ENCODE measurements around the gene KDM4D.

The KDM4D gene

GRCh38 chr11:94960488-94960887 lies 13.0 kb upstream of the KDM4D start:
- Histone ChIP-seq H3K36me3 (ENCODE audit: control insufficient read depth, insufficient read depth, low read length, severe bottlenecking) (peaks cover 61% of the 10 kb centered on the region), H3K27me3 (replicated peaks; ENCODE audit: control insufficient read depth, insufficient read depth, low read length) (no peaks in the 10 kb centered on the region), H3K9ac (ENCODE audit: low read length) (no peak overlapping the region), H3K4me1 (ENCODE audit: control insufficient read depth, insufficient read depth, low read length) (peaks cover 13% of the 10 kb centered on the region), H3K9me3 (ENCODE audit: control insufficient read depth, low read length) (no peaks in the 10 kb centered on the region), H3K4me3 (ENCODE audit: low read length) (no peak overlapping the region)
- no peak for DNase-seq (ENCODE audit: low read depth)

GRCh38 chr11:94961255-94961654 lies 12.3 kb upstream of the KDM4D start:
- H3K9ac ChIP-seq (ENCODE audit: low read length) = no peak overlapping the region
- H3K36me3 ChIP-seq (ENCODE audit: control insufficient read depth, insufficient read depth, low read length, severe bottlenecking) = peaks cover 69% of the 10 kb centered on the region

GRCh38 chr11:94964934-94965333 lies 8.6 kb upstream of the KDM4D start:
- Histone ChIP-seq H3K27me3 (replicated peaks; ENCODE audit: control insufficient read depth, insufficient read depth, low read length) (no peaks in the 10 kb centered on the region), H3K4me3 (ENCODE audit: low read length) (no peak overlapping the region), H3K9me3 (ENCODE audit: control insufficient read depth, low read length) (no peaks in the 10 kb centered on the region), H3K4me1 (ENCODE audit: control insufficient read depth, insufficient read depth, low read length) (peaks cover 10% of the 10 kb centered on the region), H3K9ac (ENCODE audit: low read length) (no peak overlapping the region), H3K36me3 (ENCODE audit: control insufficient read depth, insufficient read depth, low read length, severe bottlenecking) (peaks cover 95% of the 10 kb centered on the region)
- DNase-seq (ENCODE audit: low read depth) = no peak

More at GRCh38 chr11:94961255-94961654, 12.3 kb upstream of the KDM4D start:
- DNase-seq (ENCODE audit: low read depth) = no peak
- peaks cover 13% of the 10 kb centered on the region for H3K4me1 ChIP-seq (ENCODE audit: control insufficient read depth, insufficient read depth, low read length)
- H3K27me3 ChIP-seq (replicated peaks; ENCODE audit: control insufficient read depth, insufficient read depth, low read length) = no peaks in the 10 kb centered on the region
- no peak overlapping the region for H3K4me3 ChIP-seq (ENCODE audit: low read length)
- no peaks in the 10 kb centered on the region for H3K9me3 ChIP-seq (ENCODE audit: control insufficient read depth, low read length)

- Histone ChIP-seq H3K36me3 (ENCODE audit: control insufficient read depth, insufficient read depth, low read length, severe bottlenecking) (peaks cover 82% of the 10 kb centered on the region), H3K9ac (ENCODE audit: low read length) (peak overlapping the region; percentile 50), H3K27me3 (replicated peaks; ENCODE audit: control insufficient read depth, insufficient read depth, low read length) (no peaks in the 10 kb centered on the region), H3K4me3 (ENCODE audit: low read length) (no peak overlapping the region), H3K4me1 (ENCODE audit: control insufficient read depth, insufficient read depth, low read length) (peaks cover 21% of the 10 kb centered on the region), H3K9me3 (ENCODE audit: control insufficient read depth, low read length) (no peaks in the 10 kb centered on the region)
- DNase-seq (ENCODE audit: low read depth) = peak; percentile 74
Observed at GRCh38 chr11:94968334-94968958, 5.1 kb upstream of the KDM4D start.

- H3K36me3 ChIP-seq (ENCODE audit: control insufficient read depth, insufficient read depth, low read length, severe bottlenecking) = peaks cover 40% of the 10 kb centered on the region
- H3K27me3 ChIP-seq (replicated peaks; ENCODE audit: control insufficient read depth, insufficient read depth, low read length) = no peaks in the 10 kb centered on the region
- H3K9ac ChIP-seq (ENCODE audit: low read length) = peak overlapping the region; percentile 93
- H3K9me3 ChIP-seq (ENCODE audit: control insufficient read depth, low read length) = no peaks in the 10 kb centered on the region
- peak overlapping the region; percentile 99 for H3K4me3 ChIP-seq (ENCODE audit: low read length)
- peaks cover 34% of the 10 kb centered on the region for H3K4me1 ChIP-seq (ENCODE audit: control insufficient read depth, insufficient read depth, low read length)
- no peak for DNase-seq (ENCODE audit: low read depth)
Observed at GRCh38 chr11:94972700-94973098, 810 bp upstream of the KDM4D start.

GRCh38 chr11:94974178-94974577 lies 669 bp downstream of the KDM4D start:
- DNase-seq (ENCODE audit: low read depth) = no peak
- H3K4me1 ChIP-seq (ENCODE audit: control insufficient read depth, insufficient read depth, low read length) = peaks cover 24% of the 10 kb centered on the region

GRCh38 chr11:94975599-94975998 lies 2.1 kb downstream of the KDM4D start:
- H3K4me3 ChIP-seq (ENCODE audit: low read length) = no peak overlapping the region
- H3K9ac ChIP-seq (ENCODE audit: low read length) = no peak overlapping the region
- peaks cover 24% of the 10 kb centered on the region for H3K4me1 ChIP-seq (ENCODE audit: control insufficient read depth, insufficient read depth, low read length)
- peaks cover 13% of the 10 kb centered on the region for H3K36me3 ChIP-seq (ENCODE audit: control insufficient read depth, insufficient read depth, low read length, severe bottlenecking)
- DNase-seq (ENCODE audit: low read depth) = no peak
- H3K27me3 ChIP-seq (replicated peaks; ENCODE audit: control insufficient read depth, insufficient read depth, low read length) = no peaks in the 10 kb centered on the region
- H3K9me3 ChIP-seq (ENCODE audit: control insufficient read depth, low read length) = no peaks in the 10 kb centered on the region

More at GRCh38 chr11:94974178-94974577, 669 bp downstream of the KDM4D start:
- no peaks in the 10 kb centered on the region for H3K27me3 ChIP-seq (replicated peaks; ENCODE audit: control insufficient read depth, insufficient read depth, low read length)
- peak overlapping the region; percentile 99 for H3K4me3 ChIP-seq (ENCODE audit: low read length)
- peak overlapping the region; percentile 93 for H3K9ac ChIP-seq (ENCODE audit: low read length)
- H3K36me3 ChIP-seq (ENCODE audit: control insufficient read depth, insufficient read depth, low read length, severe bottlenecking) = peaks cover 28% of the 10 kb centered on the region
- no peaks in the 10 kb centered on the region for H3K9me3 ChIP-seq (ENCODE audit: control insufficient read depth, low read length)

GRCh38 chr11:94987378-94987777 lies 13.9 kb downstream of the KDM4D start:
- Histone ChIP-seq H3K36me3 (ENCODE audit: control insufficient read depth, insufficient read depth, low read length, severe bottlenecking) (no peaks in the 10 kb centered on the region), H3K9me3 (ENCODE audit: control insufficient read depth, low read length) (no peaks in the 10 kb centered on the region), H3K27me3 (replicated peaks; ENCODE audit: control insufficient read depth, insufficient read depth, low read length) (no peaks in the 10 kb centered on the region), H3K9ac (ENCODE audit: low read length) (no peak overlapping the region), H3K4me1 (ENCODE audit: control insufficient read depth, insufficient read depth, low read length) (no peaks in the 10 kb centered on the region), H3K4me3 (ENCODE audit: low read length) (no peak overlapping the region)
- DNase-seq (ENCODE audit: low read depth) = no peak

GRCh38 chr11:94988748-94989147 lies 15.2 kb downstream of the KDM4D start:
- no peak overlapping the region for H3K9ac ChIP-seq (ENCODE audit: low read length)
- H3K9me3 ChIP-seq (ENCODE audit: control insufficient read depth, low read length) = no peaks in the 10 kb centered on the region
- no peak for DNase-seq (ENCODE audit: low read depth)
- no peak overlapping the region for H3K4me3 ChIP-seq (ENCODE audit: low read length)
- no peaks in the 10 kb centered on the region for H3K36me3 ChIP-seq (ENCODE audit: control insufficient read depth, insufficient read depth, low read length, severe bottlenecking)
- H3K4me1 ChIP-seq (ENCODE audit: control insufficient read depth, insufficient read depth, low read length) = no peaks in the 10 kb centered on the region
- H3K27me3 ChIP-seq (replicated peaks; ENCODE audit: control insufficient read depth, insufficient read depth, low read length) = no peaks in the 10 kb centered on the region

GRCh38 chr11:94993400-94993943 lies 20.0 kb downstream of the KDM4D start:
- no peak overlapping the region for H3K9ac ChIP-seq (ENCODE audit: low read length)
- DNase-seq (ENCODE audit: low read depth) = no peak

GRCh38 chr11:94997437-94997836 lies 23.9 kb downstream of the KDM4D start:
- Histone ChIP-seq H3K27me3 (replicated peaks; ENCODE audit: control insufficient read depth, insufficient read depth, low read length) (no peaks in the 10 kb centered on the region), H3K36me3 (ENCODE audit: control insufficient read depth, insufficient read depth, low read length, severe bottlenecking) (no peaks in the 10 kb centered on the region), H3K9ac (ENCODE audit: low read length) (no peak overlapping the region), H3K4me3 (ENCODE audit: low read length) (no peak overlapping the region), H3K9me3 (ENCODE audit: control insufficient read depth, low read length) (no peaks in the 10 kb centered on the region), H3K4me1 (ENCODE audit: control insufficient read depth, insufficient read depth, low read length) (no peaks in the 10 kb centered on the region)
- no peak for DNase-seq (ENCODE audit: low read depth)

More at GRCh38 chr11:94993400-94993943, 20.0 kb downstream of the KDM4D start:
- Histone ChIP-seq H3K4me1 (ENCODE audit: control insufficient read depth, insufficient read depth, low read length) (no peaks in the 10 kb centered on the region), H3K27me3 (replicated peaks; ENCODE audit: control insufficient read depth, insufficient read depth, low read length) (no peaks in the 10 kb centered on the region), H3K9me3 (ENCODE audit: control insufficient read depth, low read length) (no peaks in the 10 kb centered on the region), H3K36me3 (ENCODE audit: control insufficient read depth, insufficient read depth, low read length, severe bottlenecking) (no peaks in the 10 kb centered on the region), H3K4me3 (ENCODE audit: low read length) (no peak overlapping the region)

- Histone ChIP-seq H3K4me3 (ENCODE audit: low read length) (no peak overlapping the region), H3K36me3 (ENCODE audit: control insufficient read depth, insufficient read depth, low read length, severe bottlenecking) (no peaks in the 10 kb centered on the region), H3K9me3 (ENCODE audit: control insufficient read depth, low read length) (no peaks in the 10 kb centered on the region), H3K27me3 (replicated peaks; ENCODE audit: control insufficient read depth, insufficient read depth, low read length) (no peaks in the 10 kb centered on the region), H3K4me1 (ENCODE audit: control insufficient read depth, insufficient read depth, low read length) (no peaks in the 10 kb centered on the region), H3K9ac (ENCODE audit: low read length) (no peak overlapping the region)
- no peak for DNase-seq (ENCODE audit: low read depth)
Observed at GRCh38 chr11:94998285-94998684, 24.8 kb downstream of the KDM4D start.
